22Rv1 (cell line): ENCODE results near the gene RAB20.

Experiments
- H3K27ac ChIP-seq: fragments of 450-650 bp; 2 replicates; pipeline ENCODE4 v1.5.1; 2017
- CTCF ChIP-seq: fragments of 450-650 bp; IDR thresholded peaks from 2 replicates; pipeline ENCODE4 v1.5.1; 2017; ENCODE audit warnings: mild to moderate bottlenecking
- ZFX ChIP-seq: fragments of 450-650 bp; IDR thresholded peaks from 2 replicates; pipeline ENCODE4 v1.6.1; 2017; ENCODE audit warnings: antibody characterized with exemption, borderline replicate concordance

The RAB20 gene

GRCh38 chr13:110554227-110554836 lies 7.2 kb downstream of the RAB20 start:
- TF ChIP-seq CTCF (no peak), ZFX (no peak)
- H3K27ac ChIP-seq = no peak overlapping the region

- no peak for TF ChIP-seq ZFX
- no peak overlapping the region for H3K27ac ChIP-seq
Observed at GRCh38 chr13:110553417-110553816, 8.1 kb downstream of the RAB20 start.

GRCh38 chr13:110552767-110553166 lies 8.8 kb downstream of the RAB20 start:
- TF ChIP-seq ZFX = no peak
- no peak for TF ChIP-seq CTCF
- H3K27ac ChIP-seq = no peak overlapping the region

GRCh38 chr13:110551284-110551683 lies 10.2 kb downstream of the RAB20 start:
- no peak for TF ChIP-seq CTCF
- TF ChIP-seq ZFX = no peak
- H3K27ac ChIP-seq = no peak overlapping the region

- TF ChIP-seq ZFX (no peak), CTCF (no peak)
Observed at GRCh38 chr13:110549795-110550160, 11.7 kb downstream of the RAB20 start.

GRCh38 chr13:110548891-110549794 lies 12.4 kb downstream of the RAB20 start:
- TF ChIP-seq ZFX (no peak), CTCF (no peak)
- H3K27ac ChIP-seq = no peak overlapping the region

More at GRCh38 chr13:110549795-110550160, 11.7 kb downstream of the RAB20 start:
- H3K27ac ChIP-seq = no peak overlapping the region

- no peak overlapping the region for H3K27ac ChIP-seq
- TF ChIP-seq CTCF (no peak), ZFX (no peak)
Observed at GRCh38 chr13:110546926-110547325, 14.6 kb downstream of the RAB20 start.
